ENCODE data around the gene HIVEP2.

DNA sequence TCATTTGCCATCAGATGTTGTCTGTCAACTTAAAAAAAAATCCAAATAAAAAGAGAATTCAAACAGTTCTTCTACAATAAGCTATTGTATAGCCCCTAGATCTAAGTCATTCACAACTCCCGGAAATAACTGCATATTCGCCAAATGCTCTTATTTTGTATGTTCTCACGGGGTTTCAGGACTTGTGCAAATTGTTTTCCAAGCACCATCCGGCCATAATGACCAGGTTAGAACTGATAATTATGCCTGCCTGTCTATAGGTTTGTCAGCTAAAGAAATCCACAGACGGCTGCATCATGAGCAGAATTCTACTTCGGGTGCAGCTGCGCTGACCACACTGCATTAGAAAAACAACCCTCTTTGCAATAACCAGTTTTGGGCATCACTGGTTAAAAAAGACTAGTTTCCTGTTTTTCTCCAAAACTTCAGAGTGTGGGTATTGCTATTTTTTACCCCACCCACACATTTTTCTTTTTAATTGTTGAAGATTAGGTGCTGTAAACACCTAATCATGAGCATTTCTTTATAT lies 87.7 kb downstream of the HIVEP2 start:
- TF ChIP-seq EZH2 (IDR thresholded peaks at IDR 0.05; ENCODE audit: insufficient read depth, poor library complexity, severe bottlenecking): no peak
- TF ChIP-seq EZH2phosphoT487 (IDR thresholded peaks at IDR 0.05; ENCODE audit: insufficient read depth, low read depth): no peak
